Measurements from ENCODE around the gene GPER1. TPM values are rescaled to one million over a fixed set of nuclear protein-coding genes. Genes with fewer than 3 reads are reported as not detected.
A peak's percentile ranks its signal among the peaks of the same experiment; 100 is the strongest.

Gene GPER1
- total RNA-seq, 2 donors from 2014 or later: 3.9 to 5.3 TPM

DNA sequence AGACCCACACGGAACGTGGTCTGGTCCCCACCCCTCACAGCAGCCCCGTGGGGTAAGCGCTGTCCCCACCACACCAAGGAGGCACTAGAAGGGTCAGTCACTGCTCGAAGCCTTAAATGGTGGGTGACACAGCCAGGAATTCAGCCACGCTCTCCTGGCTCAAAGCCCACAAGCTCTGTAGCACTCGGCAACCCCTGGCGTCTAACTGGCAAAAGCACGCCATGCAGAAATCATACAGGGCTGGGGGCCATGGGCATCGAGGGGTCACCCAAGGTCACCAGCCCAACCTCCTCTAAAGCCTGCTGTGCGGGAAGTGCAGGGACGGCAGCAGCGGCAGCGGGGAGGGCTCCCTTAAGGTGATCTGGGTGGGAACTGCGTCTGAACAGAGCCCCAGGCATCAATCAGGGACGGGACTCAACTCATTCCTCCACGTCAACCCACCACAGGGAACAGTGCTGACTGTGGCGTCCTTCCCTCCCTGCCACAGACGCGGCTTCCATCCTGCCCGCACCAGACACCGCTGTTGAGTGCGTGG is 7.8 kb downstream of the GPER1 start:
- Histone ChIP-seq H3K36me3 (peaks cover 8% of the 10 kb centered on the region), H3K4me3 (peak overlapping the region; percentile 69), H3K27me3 (replicated peaks; ENCODE audit: insufficient read depth) (no peaks in the 10 kb centered on the region), H3K27ac (peak overlapping the region; percentile 44 to 54), H3K9me3 (no peaks in the 10 kb centered on the region), H3K4me1 (ENCODE audit: control insufficient read depth in 1 of 2, low read depth in 2 of 2) (peaks cover 4 to 23% of the 10 kb centered on the region in 2 donors)
- DNase-seq (ENCODE audit: low spot score) (no peak), ATAC-seq (ENCODE audit: insufficient number of reproducible peaks, low FRiP score, low read depth) (no peak)
- TF ChIP-seq CTCF (IDR thresholded peaks at IDR 0.05): peak; percentile 18

GRCh38 chr7:1096156-1097119 is 8.5 kb downstream of the GPER1 start:
- H3K27me3 ChIP-seq (replicated peaks; ENCODE audit: insufficient read depth): no peaks in the 10 kb centered on the region
- H3K27ac ChIP-seq: peak overlapping the region; percentile 44 to 54
- ATAC-seq (ENCODE audit: insufficient number of reproducible peaks, low FRiP score, low read depth): no peak
- no peak for DNase-seq (ENCODE audit: low spot score)
- peak overlapping the region; percentile 69 for H3K4me3 ChIP-seq
- no peaks in the 10 kb centered on the region for H3K9me3 ChIP-seq
- peaks cover 4 to 25% of the 10 kb centered on the region in 2 donors for H3K4me1 ChIP-seq (ENCODE audit: control insufficient read depth in 1 of 2, low read depth in 2 of 2)
- peaks cover 8% of the 10 kb centered on the region for H3K36me3 ChIP-seq
- TF ChIP-seq CTCF (IDR thresholded peaks at IDR 0.05): no peak

- no peak for ATAC-seq (ENCODE audit: insufficient number of reproducible peaks, low FRiP score, low read depth)
- no peak for TF ChIP-seq CTCF (IDR thresholded peaks at IDR 0.05)
- Histone ChIP-seq H3K27ac (no peak overlapping the region), H3K4me1 (ENCODE audit: control insufficient read depth in 1 of 2, low read depth in 2 of 2) (peaks cover 8 to 32% of the 10 kb centered on the region in 2 donors), H3K9me3 (no peaks in the 10 kb centered on the region), H3K36me3 (peaks cover 6% of the 10 kb centered on the region), H3K4me3 (no peak overlapping the region), H3K27me3 (replicated peaks; ENCODE audit: insufficient read depth) (no peaks in the 10 kb centered on the region)
- DNase-seq (ENCODE audit: low spot score): no peak
These were observed 9.2 kb downstream of the GPER1 start for GRCh38 chr7:1097120-1097504.

DNA sequence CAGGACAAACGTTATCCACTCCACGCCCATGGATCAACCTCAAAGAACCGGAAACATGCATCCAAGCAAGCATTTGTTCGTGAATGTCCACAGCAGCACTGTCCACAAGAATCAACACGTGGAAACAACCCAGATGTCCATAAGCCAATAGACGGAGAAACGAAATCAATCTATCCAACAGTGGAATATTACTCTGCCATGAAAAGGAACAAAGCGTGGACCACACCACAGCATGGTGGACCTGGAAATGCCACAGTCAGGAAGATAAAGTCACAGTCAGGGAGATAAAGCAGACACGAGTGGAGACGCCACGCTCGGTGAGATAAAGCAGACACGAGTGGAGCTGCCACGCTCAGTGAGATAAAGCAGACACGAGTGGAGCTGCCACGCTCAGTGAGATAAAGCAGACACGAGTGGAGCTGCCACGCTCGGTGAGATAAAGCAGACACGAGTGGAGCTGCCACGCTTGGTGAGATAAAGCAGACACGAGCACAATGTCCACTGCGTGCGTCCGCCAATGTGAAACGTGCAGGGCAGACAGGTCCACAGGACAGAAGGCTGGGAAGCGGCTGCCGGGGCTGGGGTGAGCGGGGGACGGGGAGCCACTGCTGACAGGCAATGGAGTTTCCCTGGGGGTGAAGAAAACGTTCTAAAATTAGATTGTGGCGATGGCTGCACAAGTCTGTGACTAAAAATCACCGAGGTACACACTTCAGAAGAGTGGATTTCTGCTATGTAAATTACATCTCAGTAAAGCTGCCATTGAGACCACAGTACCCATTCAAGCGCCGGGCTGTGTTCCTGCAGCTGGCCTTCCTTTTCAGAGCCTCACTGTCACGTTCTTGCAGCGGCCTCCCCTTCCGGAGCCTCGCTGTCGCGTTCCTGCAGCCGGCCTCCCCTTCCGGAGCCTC is 10.6 kb downstream of the GPER1 start:
- TF ChIP-seq CTCF (IDR thresholded peaks at IDR 0.05): no peak
- H3K36me3 ChIP-seq: no peaks in the 10 kb centered on the region
- ATAC-seq (ENCODE audit: insufficient number of reproducible peaks, low FRiP score, low read depth) (no peak), DNase-seq (ENCODE audit: low spot score) (no peak)
- no peak overlapping the region for H3K27ac ChIP-seq
- no peaks in the 10 kb centered on the region for H3K9me3 ChIP-seq
- H3K4me3 ChIP-seq: no peak overlapping the region
- H3K27me3 ChIP-seq (replicated peaks; ENCODE audit: insufficient read depth): no peaks in the 10 kb centered on the region
- peaks cover 14 to 42% of the 10 kb centered on the region in 2 donors for H3K4me1 ChIP-seq (ENCODE audit: control insufficient read depth in 1 of 2, low read depth in 2 of 2)
